ENCODE data around the gene RELN.

The RELN gene

DNA sequence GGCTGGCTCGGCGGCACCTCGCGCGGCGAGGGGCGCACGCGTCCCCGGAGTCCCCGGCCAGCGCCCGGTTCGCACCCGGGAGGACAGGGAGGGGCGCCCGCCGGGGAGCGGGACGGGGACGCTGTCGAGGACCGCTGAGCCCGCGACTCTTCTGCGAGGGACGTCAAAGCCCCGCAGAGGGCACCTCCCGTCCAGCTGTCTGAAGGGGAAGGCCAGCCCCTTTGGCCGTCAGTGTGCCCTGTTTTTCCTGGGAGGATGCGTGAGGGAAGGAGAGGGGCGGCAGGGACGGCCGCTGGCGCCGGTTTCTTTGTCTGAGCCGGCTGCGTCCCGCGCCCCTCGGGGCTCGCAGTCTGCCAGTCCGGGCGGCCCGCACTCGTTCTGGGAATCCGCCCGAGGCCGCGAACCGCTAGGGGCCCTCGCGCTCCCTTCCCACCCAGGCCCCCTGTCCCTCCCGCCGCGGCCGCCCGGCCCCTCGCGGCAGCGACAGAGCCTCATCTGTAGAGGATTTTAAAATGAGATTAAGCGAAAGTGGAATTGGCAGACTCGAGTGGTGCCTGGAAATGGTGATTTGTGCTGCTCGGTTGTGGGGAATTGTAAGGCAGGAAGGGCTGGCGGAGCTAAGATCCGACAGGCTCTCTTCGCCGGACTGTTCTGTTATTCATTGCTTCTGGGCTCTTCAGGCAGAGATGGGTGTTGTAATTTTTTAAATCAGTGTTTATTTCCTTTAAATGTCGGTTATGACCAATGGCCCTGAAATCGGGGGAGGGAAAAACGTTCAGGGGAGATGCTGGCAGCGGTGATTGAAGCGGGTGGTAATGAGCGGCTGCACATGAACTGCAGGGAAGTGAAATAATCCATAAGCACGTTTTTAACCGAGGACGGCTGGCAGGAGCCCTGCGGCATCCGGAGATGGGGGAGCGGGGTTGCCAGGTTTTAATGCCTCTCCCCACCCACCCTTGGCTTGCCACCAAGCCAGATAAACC, 618 bp upstream of the RELN start:
- no peak for DNase-seq

DNA sequence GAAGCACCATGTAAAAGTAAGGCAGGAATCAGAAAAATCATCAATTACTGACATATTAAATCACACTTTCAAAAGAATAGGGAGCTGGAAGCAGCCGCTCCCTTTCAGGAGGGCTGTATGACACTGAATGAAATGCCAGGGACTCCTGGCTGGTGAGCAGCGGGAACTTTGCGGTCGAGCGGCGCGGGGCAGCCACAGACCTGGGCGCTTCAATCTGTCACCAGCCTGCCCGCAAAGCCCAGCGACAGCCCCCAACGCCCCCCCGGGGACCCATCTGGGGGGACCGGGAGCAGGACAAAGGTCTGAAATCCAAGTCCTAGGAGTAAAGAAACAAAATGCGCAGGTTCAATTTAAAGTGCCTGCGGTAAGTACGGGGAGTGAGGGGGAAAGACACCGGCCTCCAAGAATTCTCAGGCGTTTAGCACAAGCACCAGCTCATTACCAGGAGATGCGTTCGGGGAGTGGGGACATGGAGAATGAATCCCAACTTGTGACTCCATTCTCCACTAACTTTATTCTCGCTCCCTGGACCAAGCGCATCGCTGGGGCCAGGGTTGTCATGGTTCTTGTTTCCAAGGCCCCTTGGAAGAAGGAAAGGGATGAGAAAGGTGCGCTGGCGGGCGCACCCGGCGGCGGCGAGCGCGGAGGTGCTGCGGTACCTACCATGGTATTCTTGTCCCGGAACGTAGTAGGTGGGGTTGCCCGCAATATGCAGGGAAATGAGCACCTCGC, 824 bp downstream of the RELN start:
- no peak for DNase-seq

GRCh38 chr7:103987451-103987850, 2.0 kb downstream of the RELN start:
- DNase-seq: no peak

- DNase-seq: no peak
Observed at GRCh38 chr7:103985565-103986126, 3.8 kb downstream of the RELN start.

GRCh38 chr7:103984050-103984449, 5.4 kb downstream of the RELN start:
- DNase-seq: no peak

DNA sequence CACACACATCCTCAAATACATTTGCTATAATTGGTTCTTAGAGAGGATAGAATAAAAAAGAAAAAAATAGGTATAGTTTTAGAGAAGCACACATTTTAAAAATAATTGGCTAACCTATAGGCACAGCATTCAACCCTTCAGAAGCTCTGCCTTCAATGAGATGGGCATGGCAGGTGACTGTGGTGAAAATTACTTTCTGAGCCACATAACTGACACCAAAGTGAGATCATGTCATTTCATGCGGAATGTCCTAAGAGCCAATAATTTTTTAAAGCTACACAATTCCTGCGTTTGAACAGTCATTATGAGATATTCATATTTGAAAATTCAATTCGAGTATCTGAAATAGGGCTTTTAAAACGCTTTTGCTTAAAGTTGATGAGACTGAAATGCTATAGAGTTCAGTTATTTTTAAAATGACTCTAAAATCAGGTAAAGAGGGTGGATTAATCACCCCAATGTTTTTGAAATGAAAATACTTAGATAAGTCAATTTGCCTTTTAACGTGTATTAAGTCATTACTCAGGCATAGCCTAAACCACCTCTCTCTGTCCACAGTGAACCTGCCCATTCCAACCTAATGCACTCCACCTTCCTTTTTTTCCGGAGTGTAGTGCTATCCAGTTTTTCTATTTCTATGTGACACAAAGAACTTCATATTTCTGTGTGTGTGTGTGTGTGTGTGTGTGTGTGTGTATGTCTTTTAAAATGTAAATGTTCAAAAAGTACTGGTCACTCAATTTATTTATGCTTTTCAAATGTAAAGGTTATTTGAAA, 6.1 kb downstream of the RELN start:
- no peak for DNase-seq

- DNase-seq: no peak
Observed at GRCh38 chr7:103981003-103981423, 8.4 kb downstream of the RELN start.

DNA sequence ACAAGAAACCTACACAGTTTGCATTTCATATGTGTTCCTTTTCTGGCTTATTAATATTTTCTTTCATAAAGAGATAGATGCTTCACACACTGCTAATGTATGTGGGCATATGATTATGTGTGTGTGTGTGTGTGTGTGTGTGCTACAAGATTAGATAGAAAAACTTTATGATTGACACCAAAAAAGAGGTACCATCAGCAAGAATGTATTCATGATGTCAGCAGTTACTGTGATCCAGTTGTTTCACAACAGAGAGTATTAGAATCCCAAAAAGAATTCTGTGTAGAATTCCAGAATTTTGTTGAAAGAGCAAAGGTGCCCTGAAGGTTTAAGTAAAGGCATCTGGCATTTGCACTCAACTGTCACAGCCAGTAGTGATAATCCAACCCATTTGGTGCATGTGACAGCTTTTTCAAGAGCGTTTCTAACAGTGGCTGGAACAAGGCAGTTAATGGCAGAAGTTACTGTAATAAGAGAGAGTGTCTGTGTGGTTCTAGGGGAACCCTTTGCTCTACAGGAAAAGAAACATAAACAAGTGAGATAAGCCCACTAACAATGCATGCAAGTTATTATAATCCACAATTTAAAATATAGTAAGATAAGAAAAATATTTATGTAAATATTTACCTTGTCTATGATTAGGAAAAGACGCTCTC, 16.6 kb downstream of the RELN start:
- no peak for DNase-seq

DNA sequence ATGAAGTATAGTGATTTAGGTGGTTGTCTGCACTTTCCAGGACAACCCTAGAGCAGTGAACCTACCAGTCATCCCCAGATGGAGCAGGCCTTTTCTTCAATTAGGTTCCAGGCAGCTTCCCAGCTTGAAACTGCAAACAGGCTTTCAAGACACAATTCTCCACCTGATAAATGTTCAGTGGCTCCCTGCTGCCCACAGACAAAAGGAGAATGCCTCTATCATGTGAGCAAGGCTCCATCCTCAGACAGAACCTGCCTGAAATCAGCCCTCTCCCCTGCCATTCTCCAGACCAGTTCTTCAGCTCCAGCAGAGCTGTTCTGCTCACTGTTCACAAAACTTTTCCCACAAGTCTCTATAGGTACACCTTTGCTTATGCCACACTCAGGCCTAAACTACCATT, 22.1 kb downstream of the RELN start:
- DNase-seq: no peak

- DNase-seq: no peak
Observed at GRCh38 chr7:103966593-103967277, 22.7 kb downstream of the RELN start.

DNA sequence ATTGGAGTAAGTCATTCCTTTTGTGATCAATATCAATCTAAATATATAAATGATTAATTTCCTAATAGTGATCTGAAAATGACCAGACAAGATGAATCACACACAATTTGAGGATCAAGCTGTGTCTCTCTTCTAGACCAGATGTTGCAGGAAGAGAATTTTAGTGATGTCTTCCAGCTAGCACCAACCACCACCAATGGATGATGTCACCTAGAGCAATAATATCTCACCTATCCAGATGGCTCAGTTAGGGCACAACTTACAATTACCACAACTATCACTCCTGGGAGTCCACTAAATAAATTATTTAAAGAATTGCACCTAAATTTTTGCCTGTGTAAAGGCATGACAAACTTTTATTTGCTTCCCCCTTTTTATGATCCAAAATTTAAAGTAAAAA, 25.2 kb downstream of the RELN start:
- DNase-seq: no peak

GRCh38 chr7:103962070-103962469, 27.4 kb downstream of the RELN start:
- DNase-seq: no peak

GRCh38 chr7:103958284-103958818, 31.1 kb downstream of the RELN start:
- DNase-seq: no peak

GRCh38 chr7:103955985-103956384, 33.5 kb downstream of the RELN start:
- DNase-seq: no peak

DNA sequence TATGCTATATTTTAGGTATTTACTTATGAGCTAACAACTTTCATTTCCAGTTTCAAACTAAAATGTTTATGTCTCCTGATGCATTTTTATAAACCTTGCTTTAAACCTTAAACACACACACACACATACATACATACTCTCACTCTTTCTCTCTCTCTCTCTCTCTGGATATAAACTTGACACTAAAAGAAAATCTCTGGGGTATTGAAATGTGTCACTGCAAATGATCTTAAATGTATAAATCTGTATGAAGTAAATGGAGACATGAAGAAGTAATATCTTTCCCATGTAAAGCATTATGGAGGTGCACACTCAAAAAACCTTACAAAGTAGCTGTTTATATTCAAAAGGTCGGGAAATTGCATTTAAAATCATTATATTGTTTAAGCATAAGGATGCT, 37.0 kb downstream of the RELN start:
- no peak for DNase-seq

- no peak for DNase-seq
Observed at GRCh38 chr7:103951311-103951710, 38.1 kb downstream of the RELN start.

DNA sequence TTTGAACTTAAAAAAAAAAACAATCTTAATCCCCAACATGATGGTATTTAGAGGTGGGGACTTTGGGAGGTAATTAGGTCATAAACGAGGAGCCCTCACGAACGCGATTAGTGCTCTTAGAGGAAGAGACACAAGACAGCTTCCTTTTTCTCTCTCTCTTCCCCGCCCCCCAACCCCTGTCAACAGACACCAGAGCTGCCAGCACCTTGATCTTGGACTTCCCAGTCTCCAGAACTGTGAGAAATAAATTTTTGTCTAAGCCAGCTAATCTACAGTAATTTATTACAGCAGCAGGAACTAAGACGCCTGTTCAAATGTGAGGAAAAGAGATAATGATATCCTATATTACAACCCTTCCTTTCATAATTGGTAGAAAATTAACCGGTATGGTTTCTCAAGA, 40.1 kb downstream of the RELN start:
- DNase-seq: no peak

DNA sequence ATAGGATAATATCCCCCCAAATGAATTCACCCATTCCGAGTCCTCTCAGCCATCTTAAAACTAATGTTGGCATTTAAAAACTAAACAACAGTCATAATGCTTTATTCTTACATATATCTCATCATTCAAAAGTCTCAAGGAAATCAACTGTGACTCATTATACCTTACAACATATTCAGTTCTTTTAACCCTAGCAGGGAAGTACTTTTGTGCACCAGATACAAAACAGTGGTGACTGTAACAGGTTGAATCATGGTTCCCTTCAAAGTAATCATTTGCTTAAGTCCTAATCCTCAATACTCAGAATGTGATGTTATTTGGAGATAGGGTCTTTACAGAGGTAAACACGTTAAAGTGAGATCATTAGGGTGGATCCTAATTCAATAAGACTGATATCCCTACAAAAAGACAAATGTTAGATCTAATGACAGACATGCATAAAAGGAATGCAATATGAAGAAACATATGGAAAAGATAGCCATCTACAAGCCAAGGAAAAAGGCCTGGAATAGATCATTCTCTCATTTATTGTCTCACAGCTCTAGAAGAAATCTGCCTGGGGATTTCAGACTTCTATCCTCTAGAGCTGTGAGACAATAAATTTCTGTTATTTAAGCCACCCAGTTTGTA, 42.3 kb downstream of the RELN start:
- DNase-seq: no peak

DNA sequence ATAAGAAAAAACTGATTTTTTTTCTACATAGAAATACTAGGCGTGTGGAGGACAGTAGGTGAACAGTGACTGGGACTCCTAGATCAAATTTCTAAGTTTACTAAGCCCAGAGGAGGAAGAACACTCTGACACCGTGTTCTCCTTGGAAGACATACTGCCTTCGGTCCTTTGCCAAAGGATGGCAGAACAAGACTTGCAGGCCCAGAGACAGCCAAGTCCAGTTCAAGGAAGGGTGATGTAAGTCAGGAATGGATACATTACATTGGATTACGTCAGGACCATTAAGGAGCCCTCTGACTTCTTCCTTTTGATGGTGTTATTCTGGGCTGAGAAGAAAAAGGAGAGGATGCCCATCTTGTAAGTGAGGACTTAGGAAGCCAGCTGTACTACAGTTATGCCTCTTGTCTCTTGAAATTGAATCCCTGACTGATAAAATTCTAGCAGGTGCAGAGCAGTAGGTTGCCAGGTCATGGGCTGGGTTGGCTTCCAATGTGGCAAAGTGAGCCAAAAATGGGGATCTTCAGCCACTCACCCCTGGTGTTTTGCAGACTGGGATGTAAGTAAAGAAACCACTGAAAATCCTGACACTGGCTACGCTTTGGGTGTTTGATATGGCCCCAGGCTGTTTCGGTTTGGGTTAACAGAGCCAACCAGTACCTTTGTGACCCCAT, 45.1 kb downstream of the RELN start:
- DNase-seq: no peak

DNA sequence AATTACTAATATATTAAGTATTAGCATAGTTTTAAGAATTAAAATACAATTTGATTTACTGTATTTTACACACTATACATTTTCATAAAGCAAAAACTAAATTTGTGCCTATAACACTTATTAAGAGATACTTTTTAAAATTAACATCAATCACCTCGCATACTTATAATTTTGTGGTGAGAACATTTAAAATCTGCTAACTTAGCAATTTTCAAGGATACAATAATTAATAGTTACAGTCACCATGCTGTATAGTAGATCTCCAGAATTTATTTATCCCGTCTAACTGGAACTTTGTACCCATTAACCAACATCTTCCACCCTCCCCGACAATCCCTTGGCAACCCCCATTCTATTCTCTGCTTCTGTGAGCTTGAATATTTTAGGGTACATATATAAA, 47.5 kb downstream of the RELN start:
- DNase-seq: no peak

Data from stimulated activated CD4-positive, alpha-beta T cell treated with anti-CD3 and anti-CD28 coated beads, Interleukin-4, amount 100 ng/mL, for 4 hours (primary cell).